UCSD-AML1 (cell line): ENCODE measurements around the gene GPR65.
"Not testable (repeated sequence)": the region's sequence is repeated elsewhere in the genome, so short reads cannot be mapped to it uniquely, and the experiment has no call there.

Experiments
- DNase-seq: peaks from one replicate; lab custom pipeline; 2025; ENCODE audit not compliant: unreplicated experiment; lab: John Stamatoyannopoulos, UW

The GPR65 gene

DNA sequence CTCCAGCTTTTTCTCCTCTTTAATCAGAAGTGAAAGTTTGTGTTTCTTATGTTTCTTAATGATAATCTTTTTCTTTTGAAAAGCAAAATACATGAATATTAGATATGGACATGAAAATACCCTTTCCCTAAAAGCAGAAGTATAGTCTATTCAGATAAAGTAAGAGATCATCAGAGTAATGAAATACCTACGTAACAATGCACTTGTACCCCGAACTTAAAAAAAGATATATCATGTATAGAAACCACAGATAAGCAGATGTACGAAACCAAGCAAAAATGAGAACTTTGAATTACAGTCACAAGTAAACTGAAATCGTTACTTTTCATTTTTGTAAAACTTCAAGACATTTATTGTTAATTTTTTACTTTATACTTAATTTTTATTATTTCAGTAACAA is 1.5 kb upstream of the GPR65 start:
- DNase-seq = no peak

DNA sequence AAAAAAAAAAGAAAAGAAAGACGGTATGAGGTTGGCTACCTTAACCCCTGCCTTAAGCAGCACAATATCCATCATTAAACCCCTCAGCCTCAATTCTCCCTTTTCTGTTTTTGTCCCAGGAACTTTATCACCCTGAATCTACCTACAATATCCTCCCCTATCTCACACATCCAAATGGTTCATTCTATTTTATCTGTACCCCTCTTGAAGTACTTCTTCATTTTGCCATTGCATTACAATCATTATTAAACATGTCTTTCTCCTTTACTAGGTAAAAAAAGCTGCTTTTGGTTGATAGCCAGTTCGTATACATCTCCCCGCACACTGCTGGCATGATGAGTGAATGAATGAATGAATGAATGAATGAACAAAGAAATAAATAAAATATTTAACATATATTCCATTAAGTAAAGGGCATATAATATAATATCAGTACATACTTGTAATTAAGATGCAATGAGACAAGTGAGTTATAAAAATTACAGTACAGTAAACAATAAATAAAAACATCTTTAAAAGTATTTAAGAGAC is 364 bp upstream of the GPR65 start:
- DNase-seq = no peak

DNA sequence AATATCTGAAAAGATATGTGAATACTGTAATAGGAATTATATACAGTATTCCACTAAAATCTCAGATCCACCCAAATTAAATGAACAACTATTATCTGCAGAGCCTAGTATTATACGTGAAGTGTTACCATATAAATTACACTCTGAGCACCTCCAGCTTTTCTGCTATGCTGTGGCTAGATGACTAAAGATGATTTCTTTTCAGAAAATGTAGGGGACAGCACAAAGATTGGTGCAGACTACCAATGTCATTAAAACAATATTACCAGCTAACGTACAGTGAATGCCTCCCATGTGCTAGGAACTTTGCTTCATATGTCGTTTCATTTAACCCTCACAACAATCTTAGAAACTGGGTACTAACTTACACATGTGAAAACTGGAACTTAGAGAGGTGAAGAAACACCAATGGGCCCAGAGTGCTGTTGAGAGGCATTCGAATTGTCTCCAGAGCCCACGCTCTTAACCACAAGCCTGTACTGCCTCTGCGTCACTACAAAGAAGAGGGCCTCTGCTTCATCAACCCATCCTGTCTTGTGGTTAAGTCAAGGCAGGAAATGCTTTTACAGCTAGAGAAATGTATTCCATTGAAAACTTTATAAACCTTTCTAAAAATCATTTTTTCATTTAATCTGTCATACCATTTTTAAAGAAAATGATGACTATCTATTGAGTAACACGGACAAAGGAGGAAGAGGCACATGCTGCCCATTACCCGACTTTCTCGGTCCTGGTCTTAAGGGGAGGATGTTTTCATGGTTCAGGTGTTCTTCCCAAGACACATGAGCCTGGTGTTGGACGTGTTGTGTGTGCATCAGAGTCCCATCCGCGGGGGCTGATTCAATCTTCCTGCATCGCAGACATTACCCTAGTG is 1.3 kb downstream of the GPR65 start:
- peak; percentile 11 for DNase-seq

DNA sequence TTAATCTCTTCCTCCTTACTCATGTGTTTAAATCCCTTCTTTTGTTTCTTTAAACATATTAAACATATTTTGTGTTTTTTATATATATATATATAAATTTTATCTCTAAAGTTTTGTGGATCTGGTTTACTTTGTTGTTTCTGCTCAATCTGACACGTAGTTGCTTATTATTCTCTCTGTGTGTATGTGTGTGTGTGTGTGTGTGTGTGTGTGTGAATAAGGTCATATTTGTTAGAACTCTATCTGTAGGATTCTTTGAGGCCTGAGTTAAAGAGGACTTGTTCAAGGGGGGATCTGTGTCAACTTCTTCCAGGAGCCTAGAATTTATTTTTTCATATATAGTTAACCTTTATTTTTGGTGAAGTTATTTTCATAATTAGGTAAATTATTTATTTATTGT is 2.7 kb downstream of the GPR65 start:
- no peak for DNase-seq

DNA sequence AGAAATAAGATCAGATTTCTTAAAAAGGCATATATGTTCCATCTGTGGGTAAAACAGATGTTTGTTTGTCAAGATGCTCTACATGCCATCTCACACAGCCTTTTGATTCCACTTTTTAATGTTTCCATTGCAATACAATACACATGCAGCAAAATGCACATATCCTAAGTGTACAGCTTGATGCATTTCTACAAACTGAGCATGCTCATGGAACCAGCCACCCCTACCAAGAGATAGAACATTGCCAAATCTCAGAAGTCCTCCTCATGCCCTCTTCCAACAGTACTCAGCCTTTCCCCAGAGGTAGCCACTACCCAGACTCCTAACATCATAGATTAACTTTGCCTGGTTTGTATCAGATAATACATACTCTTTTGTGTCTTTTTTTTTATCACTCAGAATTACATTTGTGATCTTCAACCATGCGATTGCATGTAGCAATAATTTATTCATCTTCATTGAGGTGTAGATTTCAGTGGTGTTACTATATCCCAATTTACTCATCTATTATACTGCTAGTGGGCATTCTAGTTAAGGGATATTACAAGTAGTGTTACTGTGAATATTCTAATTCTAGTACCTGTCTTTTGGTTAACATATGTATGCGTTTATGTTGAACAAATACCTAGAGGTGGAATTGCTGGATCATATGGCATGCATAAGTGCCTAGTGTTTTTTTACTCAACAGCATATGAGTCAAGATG is 3.3 kb downstream of the GPR65 start:
- no peak for DNase-seq

DNA sequence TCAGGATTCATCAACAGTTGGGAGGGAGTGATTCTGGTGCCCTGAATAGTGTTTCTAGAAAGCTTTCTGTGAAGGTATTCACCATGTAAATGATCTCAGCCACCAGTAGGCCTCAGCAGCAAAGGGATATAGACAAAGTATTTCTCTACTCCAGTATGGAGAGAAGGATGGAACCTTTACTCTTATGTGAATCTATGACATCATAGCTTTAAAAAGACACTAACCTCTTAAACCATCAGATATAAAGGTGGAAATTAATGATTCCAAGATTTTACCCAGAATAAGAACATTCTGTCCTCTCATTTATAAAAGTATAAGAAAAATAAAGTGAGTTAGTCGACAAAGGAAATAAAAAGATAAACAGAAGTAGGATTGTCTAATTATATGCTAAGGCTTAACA is 4.6 kb downstream of the GPR65 start:
- DNase-seq = no peak

DNA sequence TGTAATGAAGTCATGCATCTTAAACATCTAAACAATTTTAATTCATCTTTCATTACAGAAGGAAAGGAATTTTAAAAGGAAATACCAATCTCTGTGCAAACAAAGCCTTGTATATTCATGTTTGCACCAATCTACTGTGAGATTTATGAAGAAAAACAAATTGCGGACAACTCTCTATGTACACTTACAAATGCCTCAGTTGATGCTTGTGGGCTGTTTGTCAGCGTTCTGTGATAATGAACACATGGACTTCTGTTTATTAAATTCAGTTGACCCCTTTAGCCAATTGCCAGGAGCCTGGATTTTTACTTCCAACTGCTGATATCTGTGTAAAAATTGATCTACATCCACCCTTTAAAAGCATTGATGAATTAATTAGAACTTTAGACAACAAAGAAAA is 5.4 kb downstream of the GPR65 start:
- DNase-seq = no peak

DNA sequence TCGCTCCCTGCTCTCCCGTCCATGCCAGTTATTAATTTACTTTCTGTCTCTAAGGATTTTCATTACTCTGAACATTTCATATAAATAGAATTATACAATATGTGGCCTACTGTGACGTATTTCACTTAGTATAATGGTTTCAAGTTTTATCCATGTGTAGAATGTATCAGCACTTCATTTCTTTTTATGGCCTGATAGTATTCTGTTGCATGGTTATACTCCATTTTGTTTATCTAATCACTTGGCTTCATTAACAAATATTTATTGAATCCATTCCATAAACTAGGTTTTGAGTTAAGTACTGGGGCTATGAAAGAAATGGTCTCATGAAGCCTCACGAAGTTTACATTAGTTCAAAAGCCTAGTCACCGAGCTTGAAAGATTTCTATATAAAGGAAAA is 7.6 kb downstream of the GPR65 start:
- no peak for DNase-seq

DNA sequence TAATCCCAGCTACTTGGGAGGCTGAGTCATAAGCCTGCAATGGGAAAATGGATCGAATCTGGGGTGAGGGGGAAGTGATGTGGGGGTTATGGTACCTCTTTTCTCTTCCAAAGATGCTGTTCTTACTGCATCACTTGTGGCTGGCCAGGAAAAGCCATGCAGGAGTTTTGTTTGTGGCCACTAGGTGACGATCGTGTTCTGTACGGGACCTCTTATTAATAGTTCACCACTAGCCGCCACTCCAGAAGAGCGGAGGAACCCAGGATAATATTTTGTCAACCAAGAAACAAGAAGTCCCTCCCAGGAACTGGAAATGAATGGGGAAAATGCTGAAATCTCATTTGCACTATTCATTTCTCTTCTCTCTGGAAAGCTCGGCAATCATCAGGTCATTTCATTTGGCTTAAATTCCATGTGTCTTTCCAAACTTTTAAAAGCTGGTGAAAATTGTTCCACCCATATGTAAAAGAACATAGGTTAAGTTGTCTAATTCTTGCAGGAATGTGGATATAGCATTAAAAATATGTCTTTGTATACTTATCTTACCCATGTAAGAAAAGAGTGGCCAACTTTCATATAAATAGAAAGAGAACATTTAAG is 8.9 kb downstream of the GPR65 start:
- DNase-seq = peak; percentile 32

DNA sequence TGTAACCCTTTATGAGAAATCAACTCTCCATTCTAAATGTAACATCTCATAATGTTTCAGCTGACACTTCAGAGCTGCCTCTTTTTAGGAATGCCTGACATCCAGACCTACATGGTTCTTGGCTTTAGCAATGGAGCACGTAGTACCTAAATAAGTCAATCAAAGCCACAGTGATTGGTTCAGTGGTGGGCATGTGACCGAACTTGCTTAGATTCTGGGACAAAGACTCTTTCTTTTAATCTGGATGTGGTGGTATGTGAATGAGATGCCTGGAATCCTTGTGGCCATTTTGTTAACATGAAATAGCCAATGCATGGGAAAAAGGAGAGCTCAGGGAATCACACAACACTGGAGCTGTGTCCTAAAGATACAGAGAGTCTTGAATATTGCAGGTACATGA is 11.8 kb downstream of the GPR65 start:
- DNase-seq = no peak

DNA sequence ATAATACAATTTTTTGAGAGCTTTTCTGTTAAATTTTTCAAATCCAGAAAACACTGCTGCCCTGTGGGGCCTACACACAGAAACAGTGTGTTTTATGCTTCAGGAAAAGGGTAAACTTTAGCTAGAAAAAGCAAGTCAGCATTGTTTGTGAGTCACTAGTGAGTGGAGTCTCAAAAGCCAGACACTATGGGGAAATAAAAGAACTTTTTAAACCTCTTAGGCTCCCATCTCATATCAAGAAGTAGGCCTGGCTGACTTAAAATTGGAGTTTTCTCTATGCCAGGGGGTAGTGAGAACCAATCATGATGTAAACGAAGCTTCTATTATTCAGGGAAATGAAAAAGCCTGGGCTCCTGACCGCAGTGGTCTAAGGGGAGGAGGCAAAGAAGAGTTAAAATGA is 12.6 kb downstream of the GPR65 start:
- no peak for DNase-seq

DNA sequence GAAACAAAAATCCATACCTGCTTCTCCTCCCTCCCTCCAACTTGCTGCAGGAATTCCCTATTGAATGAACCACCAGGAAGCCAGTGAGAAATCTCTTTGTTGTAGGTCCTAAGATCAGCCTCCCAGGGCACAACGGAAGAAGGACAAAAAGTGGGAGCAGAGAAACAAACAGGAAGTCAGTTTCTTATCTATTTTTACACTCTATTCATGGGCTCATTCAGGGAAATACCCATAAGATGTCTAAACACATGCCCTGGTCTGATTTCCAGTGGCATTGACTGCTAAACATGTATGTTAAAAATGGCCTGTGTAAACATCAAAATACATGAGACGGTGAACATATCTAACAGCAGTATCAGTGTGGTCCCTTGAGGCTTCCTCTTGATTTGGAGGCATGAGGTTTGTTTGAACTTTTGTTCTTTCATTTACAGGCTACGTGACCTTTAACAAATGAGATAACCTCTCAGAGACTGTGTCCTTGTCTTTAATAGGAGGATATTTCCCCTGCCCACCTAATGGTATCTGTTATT is 18.8 kb downstream of the GPR65 start:
- DNase-seq = no peak

DNA sequence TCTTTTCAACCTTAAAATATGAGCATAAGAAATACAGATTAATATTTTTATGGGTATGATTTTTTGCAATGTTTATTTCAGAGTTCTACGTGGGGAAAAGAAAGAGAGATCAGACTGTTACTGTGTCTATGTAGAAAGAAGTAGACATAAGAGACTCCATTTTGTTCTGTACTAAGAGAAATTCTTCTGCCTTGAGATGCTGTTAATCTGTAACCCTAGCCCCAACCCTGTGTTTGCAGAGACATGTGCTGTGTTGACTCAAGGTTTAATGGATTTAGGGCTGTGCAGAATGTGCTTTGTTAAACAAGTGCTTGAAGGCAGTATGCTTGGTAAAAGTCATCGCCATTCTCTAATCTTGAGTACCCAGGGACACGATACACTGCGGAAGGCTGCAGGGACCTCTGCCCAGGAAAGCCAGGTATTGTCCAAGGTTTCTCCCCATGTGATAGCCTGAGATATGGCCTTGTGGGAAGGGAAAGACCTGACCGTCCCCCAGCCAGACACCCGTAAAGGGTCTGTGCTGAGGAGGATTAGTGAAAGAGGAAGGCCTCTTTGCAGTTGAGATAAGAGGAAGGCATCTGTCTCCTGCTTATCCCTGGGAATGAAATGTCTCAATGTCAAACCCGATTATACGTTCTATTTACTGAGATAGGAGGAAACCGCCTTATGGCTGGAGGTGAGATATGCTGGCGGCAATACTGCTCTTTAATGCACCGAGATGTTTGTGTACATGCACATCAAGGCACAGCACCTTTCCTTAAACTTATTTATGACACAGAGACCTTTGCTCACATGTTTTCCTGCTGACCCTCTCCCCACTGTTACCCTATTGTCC is 19.5 kb downstream of the GPR65 start:
- not testable (repeated sequence) for DNase-seq

DNA sequence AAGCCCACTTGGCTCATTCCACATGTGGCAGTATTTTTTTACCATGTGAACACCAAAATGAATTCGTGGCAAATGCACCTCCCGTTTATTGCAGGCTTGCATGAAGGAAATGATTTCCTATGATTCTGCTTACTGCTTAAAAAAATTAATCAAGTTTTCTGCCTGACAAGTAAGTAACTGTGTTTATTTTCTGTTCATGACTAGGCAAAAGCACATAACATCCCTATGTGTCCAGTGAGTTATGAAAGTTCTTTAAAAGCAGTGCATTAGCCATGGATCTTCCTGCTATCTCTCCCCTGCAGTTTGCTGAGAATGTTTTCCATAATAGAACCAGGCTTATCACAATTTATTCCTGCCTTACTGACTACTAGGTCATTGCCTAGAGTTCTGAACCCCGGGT is 20.4 kb downstream of the GPR65 start:
- no peak for DNase-seq

DNA sequence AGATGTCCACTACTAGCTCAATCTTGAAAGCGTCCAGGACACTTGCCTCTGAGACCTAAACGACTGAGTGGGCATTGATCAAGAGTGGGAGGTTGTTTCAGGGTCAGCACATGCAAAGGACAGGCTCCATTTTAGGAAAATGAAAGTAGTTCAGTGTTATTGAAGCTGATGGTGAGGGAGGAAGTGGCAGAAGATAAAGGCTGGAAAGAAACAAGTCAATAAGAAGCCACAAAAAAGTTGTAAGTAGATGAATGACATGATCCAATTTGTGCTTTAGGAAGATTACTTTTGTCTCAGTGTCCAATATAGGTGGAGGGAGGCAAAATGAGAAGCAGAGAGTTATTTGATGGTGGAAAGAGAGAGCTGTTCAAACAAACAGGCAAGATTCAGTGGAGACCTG is 22.0 kb downstream of the GPR65 start:
- no peak for DNase-seq

DNA sequence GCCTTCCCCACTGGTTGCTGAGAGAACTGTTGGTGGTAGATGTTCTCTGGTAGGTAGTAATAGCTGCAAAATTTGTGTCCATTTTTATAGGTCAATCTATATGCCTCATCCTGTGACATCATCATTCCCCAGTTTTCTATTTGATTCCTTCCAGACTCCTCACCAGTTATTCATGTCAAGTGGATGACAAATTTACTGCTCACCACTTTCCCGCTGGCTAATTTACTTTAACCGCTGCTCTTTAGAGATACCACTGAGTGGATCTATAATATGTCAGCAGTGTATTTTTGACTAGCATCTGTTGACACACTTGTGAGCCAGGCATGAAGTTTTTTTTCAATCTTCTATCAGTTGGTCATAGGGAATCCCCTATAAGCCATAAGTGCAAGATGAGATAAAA is 24.6 kb downstream of the GPR65 start:
- no peak for DNase-seq

DNA sequence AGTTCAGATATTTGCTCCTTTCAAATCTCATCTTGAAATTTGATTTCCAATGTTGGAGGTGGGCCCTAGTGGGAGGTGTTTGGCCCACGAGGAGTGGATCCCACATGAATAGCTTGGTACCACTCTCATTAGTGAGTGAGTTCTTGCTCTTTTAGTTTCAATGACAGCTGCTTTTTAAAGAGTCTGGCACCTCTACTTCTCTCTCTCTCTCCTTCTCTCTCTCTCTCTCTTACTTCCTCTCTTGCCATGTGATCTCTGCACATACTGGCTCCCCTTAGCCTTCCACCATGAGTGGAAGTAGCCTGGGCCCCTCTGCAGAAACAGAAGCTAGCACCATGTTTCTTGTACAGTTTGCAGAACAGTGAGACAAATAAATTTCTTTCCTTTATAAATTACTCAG is 25.1 kb downstream of the GPR65 start:
- DNase-seq = no peak

DNA sequence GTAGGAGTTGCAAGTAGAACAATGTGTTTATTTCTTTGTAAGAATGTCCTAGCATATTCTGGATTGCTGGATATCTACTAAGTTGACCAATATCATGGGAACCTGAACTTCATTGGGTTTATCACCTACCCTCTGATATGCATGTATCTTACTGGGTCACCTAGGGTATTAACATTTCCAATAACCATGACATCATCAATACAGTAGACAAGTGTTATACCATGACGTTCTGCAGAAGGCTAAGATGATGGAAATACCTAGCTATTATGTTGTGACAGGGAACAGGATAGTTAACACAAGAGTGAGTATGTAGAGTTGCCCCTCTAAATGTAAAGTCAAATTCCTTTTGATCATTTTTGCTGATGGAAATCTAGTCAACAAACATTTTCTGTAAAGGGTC is 26.0 kb downstream of the GPR65 start:
- DNase-seq = no peak

DNA sequence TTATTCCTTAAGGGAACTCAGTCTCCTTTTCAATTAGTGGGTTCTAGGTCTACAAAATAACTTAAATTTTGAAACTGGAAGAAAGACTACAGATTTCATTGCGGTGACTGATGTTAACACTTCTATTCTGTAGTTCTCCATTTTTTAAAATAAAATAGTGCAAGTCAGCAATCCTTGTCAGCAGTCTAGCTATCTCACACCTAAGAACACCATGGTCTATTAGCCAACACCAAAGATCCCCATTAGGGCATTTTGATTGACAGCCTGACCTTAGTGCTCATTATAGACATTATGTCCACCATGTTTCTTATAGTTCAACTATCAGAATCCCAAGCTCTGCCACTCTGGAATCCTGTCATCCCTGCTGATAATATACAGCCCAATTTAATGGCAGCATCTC is 27.4 kb downstream of the GPR65 start:
- no peak for DNase-seq

DNA sequence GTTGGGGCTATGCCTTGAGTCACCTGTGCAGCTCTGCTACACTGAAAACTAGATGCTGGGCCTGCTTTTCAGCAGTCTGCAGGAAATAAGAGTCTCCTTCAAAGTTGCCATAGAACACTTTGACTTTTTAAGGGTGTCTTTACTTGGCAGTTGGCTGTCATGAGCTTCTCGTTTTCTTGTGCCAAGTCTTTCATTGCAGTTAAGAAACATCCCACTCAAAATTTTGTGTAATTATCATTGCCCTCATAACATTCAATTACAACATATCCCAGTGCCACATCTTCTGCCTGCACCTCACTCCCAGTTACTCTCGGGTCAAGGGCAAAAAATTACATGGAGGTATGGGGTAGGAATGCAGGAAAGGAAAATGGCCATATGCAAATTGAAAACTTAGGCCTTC is 29.1 kb downstream of the GPR65 start:
- no peak for DNase-seq

DNA sequence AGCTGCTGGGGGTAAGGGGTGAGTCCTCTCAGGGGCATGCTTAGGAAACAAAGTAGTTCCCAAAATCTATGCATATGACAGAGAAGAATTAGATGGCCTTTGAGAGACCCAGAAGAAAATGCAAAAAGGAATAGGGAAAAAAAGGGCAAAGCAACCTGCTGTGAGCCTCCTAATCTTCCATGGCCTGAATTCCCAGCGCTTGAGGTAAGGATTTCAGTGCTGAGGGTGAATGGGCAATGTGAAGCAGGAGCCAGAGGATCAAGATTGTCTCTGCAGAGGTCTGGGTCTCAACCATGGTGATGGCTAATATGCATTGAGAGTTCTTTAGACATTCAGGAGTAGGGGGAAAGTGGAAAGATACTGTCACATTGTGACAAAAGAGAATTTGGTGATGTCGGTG is 31.5 kb downstream of the GPR65 start:
- no peak for DNase-seq
